NCI-H2029 (cell line): ENCODE results near the gene NEDD9.

Source experiments
- DNase-seq: peaks from one replicate; lab custom pipeline; 2025; lab: John Stamatoyannopoulos, UW

The NEDD9 gene

DNA sequence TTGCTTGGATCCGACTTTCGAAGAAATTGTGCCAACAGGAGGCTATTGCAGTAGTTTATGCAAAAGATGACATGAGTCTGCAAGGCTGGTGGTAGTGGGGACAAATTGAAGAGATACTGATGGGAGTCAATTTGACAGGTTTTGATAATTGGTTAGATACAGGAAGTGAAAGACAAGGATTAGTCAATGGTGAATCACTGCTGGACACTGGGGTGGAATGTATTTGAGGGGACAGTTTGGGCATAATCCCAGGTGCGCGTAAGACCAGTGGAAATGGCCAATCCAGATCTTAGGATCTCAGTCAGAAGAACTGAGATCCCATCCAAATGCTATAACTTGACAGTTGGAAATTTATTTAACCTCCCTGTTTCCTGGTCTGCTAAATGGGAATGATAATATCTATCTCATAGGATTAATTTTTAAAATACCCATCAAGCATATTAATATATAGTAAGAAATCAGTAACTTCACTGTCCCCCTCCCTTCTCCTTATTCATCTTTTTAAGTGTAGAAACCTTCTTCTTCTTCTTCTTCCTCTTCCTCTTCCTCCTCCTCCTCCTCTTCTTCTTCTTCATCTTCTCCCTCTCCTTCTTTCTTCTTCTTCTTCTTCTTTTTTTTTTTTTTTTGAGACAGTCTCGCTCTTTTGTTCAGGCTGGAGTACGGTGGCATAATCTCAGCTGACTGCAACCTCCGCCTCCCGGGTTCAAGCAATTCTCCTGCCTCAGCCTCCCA is 90.0 kb downstream of the NEDD9 start:
- DNase-seq = no peak

DNA sequence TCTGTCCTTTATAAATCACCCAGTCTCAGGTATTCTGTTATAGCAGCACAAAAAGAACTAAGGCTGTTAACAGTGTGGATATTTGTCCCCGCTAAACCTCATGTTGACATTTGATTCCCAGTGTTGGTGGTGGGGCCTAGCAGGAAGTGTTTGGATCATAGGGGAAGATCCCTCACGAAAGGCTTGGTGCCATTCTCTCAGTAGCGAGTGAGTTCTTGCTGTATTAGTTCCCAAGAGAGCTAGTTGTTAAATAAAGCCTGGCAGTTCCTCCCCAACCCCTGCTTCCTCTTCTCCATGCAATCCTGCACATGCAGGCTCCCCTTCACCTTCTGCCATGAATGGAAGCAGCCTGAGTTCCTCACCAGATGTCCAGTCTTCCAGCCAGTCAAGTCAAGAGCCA is 91.2 kb downstream of the NEDD9 start:
- no peak for DNase-seq

GRCh38 chr6:11140056-11140455 is 92.4 kb downstream of the NEDD9 start:
- DNase-seq = no peak

GRCh38 chr6:11139051-11139960 is 93.2 kb downstream of the NEDD9 start:
- no peak for DNase-seq

DNA sequence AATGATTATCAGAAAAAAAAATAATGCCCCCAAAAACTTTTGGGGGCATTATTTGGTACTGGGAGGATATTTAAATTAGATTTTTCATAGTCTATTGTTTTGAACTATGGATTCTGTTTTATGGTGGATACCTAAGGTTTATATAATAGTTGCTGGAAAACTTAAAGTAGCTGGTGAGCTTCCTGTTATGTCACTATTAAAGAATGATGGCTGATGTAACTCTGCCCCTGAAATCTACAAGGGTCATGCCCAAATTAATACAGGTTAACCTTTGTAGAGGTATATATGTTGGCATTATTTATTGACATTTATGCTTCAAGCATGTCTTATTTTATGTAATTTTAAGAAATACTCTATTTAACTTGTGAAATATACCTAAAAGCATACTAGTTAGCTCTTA is 95.7 kb downstream of the NEDD9 start:
- no peak for DNase-seq
